Stimulated activated naive B cell treated with anti-CD40 and anti-IgM and Interleukin-4, amounts not matched to agents 10 μg/mL and 1 μg/mL and 100 μg/mL, for 72 hours (primary cell): Measurements from ENCODE around the gene GAA.
A peak's percentile ranks its signal among the peaks of the same experiment; 100 is the strongest.

Experiments
- ATAC-seq, 2 donors: fragments of 150-1000 bp; cut with Tn5 transposase; replicated peaks; 2 replicates each; pipeline ENCODE4 v1.10.0; 2021; ENCODE audit warnings: moderate library complexity in 1 of 2
- DNase-seq: peaks from one replicate; pipeline ENCODE4 v3.0.0; 2021
- H3K27ac Mint-ChIP-seq: one replicate; pipeline ENCODE4 v1.8.0; 2022; ENCODE audit warnings: mild to moderate bottlenecking, mixed read lengths
- H3K27me3 Mint-ChIP-seq, 2 donors: one replicate each; pipeline ENCODE4 v1.8.0; 2022; ENCODE audit warnings: mixed read lengths in 2 of 2
- H3K36me3 Mint-ChIP-seq, 2 donors: one replicate each; pipeline ENCODE4 v1.8.0; 2022; ENCODE audit warnings: mixed read lengths in 2 of 2, mild to moderate bottlenecking in 1 of 2
- H3K4me1 Mint-ChIP-seq, 2 donors: one replicate each; pipeline ENCODE4 v1.8.0; 2022; ENCODE audit warnings: mixed read lengths in 2 of 2, mild to moderate bottlenecking in 1 of 2
- H3K4me3 Mint-ChIP-seq, 2 donors: one replicate each; pipeline ENCODE4 v1.8.0; 2022; ENCODE audit warnings: mild to moderate bottlenecking in 2 of 2, mixed read lengths in 2 of 2, moderate library complexity in 1 of 2
- H3K9me3 Mint-ChIP-seq, 2 donors: one replicate each; pipeline ENCODE4 v1.8.0; 2022; ENCODE audit warnings: mixed read lengths in 2 of 2, mild to moderate bottlenecking in 1 of 2

The GAA gene

GRCh38 chr17:80101011-80101945 is at the start of gene GAA:
GAA (plus strand) TSS chr17:80101581; CDS start chr17:80104587, 3,006 bp downstream.
- H3K27me3 Mint-ChIP-seq = peaks cover 6 to 8% of the 10 kb centered on the region in 2 donors
- peak within 1 kb of the TSS; percentile 94 for H3K27ac Mint-ChIP-seq
- DNase-seq (peak; percentile 84), ATAC-seq (peak; percentile 87 to 89)
- peaks cover 22 to 36% of the 10 kb centered on the region in 2 donors for H3K4me1 Mint-ChIP-seq
- peak within 1 kb of the TSS; percentile 96 to 98 for H3K4me3 Mint-ChIP-seq
- peaks cover 8% of the 10 kb centered on the region in 2 donors for H3K36me3 Mint-ChIP-seq
- no peaks in the 10 kb centered on the region for H3K9me3 Mint-ChIP-seq

- DNase-seq (no peak), ATAC-seq (no peak)
- H3K4me3 Mint-ChIP-seq = no peak overlapping the region
- H3K4me1 Mint-ChIP-seq = no peaks in the 10 kb centered on the region
- no peaks in the 10 kb centered on the region for H3K36me3 Mint-ChIP-seq
- H3K9me3 Mint-ChIP-seq = no peaks in the 10 kb centered on the region
- peaks cover 5 to 11% of the 10 kb centered on the region in 2 donors for H3K27me3 Mint-ChIP-seq
- H3K27ac Mint-ChIP-seq = no peak overlapping the region
Measured at GRCh38 chr17:80051681-80052080, 49.7 kb upstream of the GAA start.

GRCh38 chr17:80053102-80053501 is 48.3 kb upstream of the GAA start:
- DNase-seq = no peak
- H3K4me1 Mint-ChIP-seq = no peaks in the 10 kb centered on the region

GRCh38 chr17:80055597-80055996 is 45.8 kb upstream of the GAA start:
- Mint-ChIP-seq H3K9me3 (no peaks in the 10 kb centered on the region), H3K27me3 (peaks cover 0 to 4% of the 10 kb centered on the region in 2 donors), H3K36me3 (no peaks in the 10 kb centered on the region), H3K4me1 (no peaks in the 10 kb centered on the region), H3K4me3 (no peak overlapping the region), H3K27ac (no peak overlapping the region)
- DNase-seq (no peak), ATAC-seq (no peak)

More at GRCh38 chr17:80053102-80053501, 48.3 kb upstream of the GAA start:
- Mint-ChIP-seq H3K27me3 (peaks cover 5 to 11% of the 10 kb centered on the region in 2 donors), H3K27ac (no peak overlapping the region), H3K9me3 (no peaks in the 10 kb centered on the region), H3K36me3 (no peaks in the 10 kb centered on the region), H3K4me3 (no peak overlapping the region)
- no peak for ATAC-seq

- ATAC-seq (no peak), DNase-seq (no peak)
- Mint-ChIP-seq H3K4me1 (no peaks in the 10 kb centered on the region), H3K27me3 (no peaks in the 10 kb centered on the region), H3K27ac (no peak overlapping the region), H3K4me3 (no peak overlapping the region), H3K9me3 (no peaks in the 10 kb centered on the region), H3K36me3 (no peaks in the 10 kb centered on the region)
Measured at GRCh38 chr17:80058311-80058955, 42.9 kb upstream of the GAA start.

GRCh38 chr17:80060644-80061043 is 40.7 kb upstream of the GAA start:
- Mint-ChIP-seq H3K36me3 (no peaks in the 10 kb centered on the region), H3K9me3 (no peaks in the 10 kb centered on the region), H3K27ac (no peak overlapping the region), H3K27me3 (peaks cover 4 to 7% of the 10 kb centered on the region in 2 donors), H3K4me1 (peaks cover 0 to 4% of the 10 kb centered on the region in 2 donors), H3K4me3 (no peak overlapping the region)
- ATAC-seq = no peak
- DNase-seq = no peak

- H3K27ac Mint-ChIP-seq = no peak overlapping the region
- DNase-seq = no peak
Measured at GRCh38 chr17:80061421-80061820, 40.0 kb upstream of the GAA start.

GRCh38 chr17:80063830-80064585 is 37.4 kb upstream of the GAA start:
- Mint-ChIP-seq H3K27me3 (peaks cover 8 to 9% of the 10 kb centered on the region in 2 donors), H3K9me3 (no peaks in the 10 kb centered on the region), H3K36me3 (no peaks in the 10 kb centered on the region), H3K27ac (no peak overlapping the region), H3K4me3 (no peak overlapping the region), H3K4me1 (peaks cover 0 to 4% of the 10 kb centered on the region in 2 donors)
- DNase-seq = no peak
- ATAC-seq = no peak

More at GRCh38 chr17:80061421-80061820, 40.0 kb upstream of the GAA start:
- Mint-ChIP-seq H3K9me3 (no peaks in the 10 kb centered on the region), H3K4me1 (peaks cover 0 to 4% of the 10 kb centered on the region in 2 donors), H3K36me3 (no peaks in the 10 kb centered on the region), H3K27me3 (peaks cover 7 to 8% of the 10 kb centered on the region in 2 donors), H3K4me3 (no peak overlapping the region)
- no peak for ATAC-seq

- no peak overlapping the region for H3K27ac Mint-ChIP-seq
Measured at GRCh38 chr17:80064696-80065095, 36.7 kb upstream of the GAA start.

GRCh38 chr17:80065478-80066170 is 35.8 kb upstream of the GAA start:
- H3K27ac Mint-ChIP-seq = no peak overlapping the region
- no peaks in the 10 kb centered on the region for H3K36me3 Mint-ChIP-seq
- peaks cover 8 to 18% of the 10 kb centered on the region in 2 donors for H3K27me3 Mint-ChIP-seq

More at GRCh38 chr17:80064696-80065095, 36.7 kb upstream of the GAA start:
- Mint-ChIP-seq H3K4me3 (no peak overlapping the region), H3K4me1 (peaks cover 0 to 4% of the 10 kb centered on the region in 2 donors), H3K36me3 (no peaks in the 10 kb centered on the region), H3K9me3 (no peaks in the 10 kb centered on the region), H3K27me3 (peaks cover 8 to 16% of the 10 kb centered on the region in 2 donors)
- no peak for ATAC-seq
- no peak for DNase-seq

GRCh38 chr17:80067393-80067986 is 33.9 kb upstream of the GAA start:
- peaks cover 8 to 18% of the 10 kb centered on the region in 2 donors for H3K27me3 Mint-ChIP-seq
- no peaks in the 10 kb centered on the region for H3K9me3 Mint-ChIP-seq
- H3K4me1 Mint-ChIP-seq = peaks cover 0 to 4% of the 10 kb centered on the region in 2 donors
- H3K27ac Mint-ChIP-seq = no peak overlapping the region
- H3K4me3 Mint-ChIP-seq = no peak overlapping the region
- DNase-seq (no peak), ATAC-seq (no peak)
- no peaks in the 10 kb centered on the region for H3K36me3 Mint-ChIP-seq

More at GRCh38 chr17:80065478-80066170, 35.8 kb upstream of the GAA start:
- DNase-seq = no peak
- Mint-ChIP-seq H3K4me1 (peaks cover 0 to 4% of the 10 kb centered on the region in 2 donors), H3K9me3 (no peaks in the 10 kb centered on the region), H3K4me3 (no peak overlapping the region)
- ATAC-seq = no peak

- Mint-ChIP-seq H3K4me1 (peaks cover 0 to 4% of the 10 kb centered on the region in 2 donors), H3K36me3 (no peaks in the 10 kb centered on the region), H3K27ac (no peak overlapping the region), H3K27me3 (peaks cover 8 to 19% of the 10 kb centered on the region in 2 donors), H3K9me3 (no peaks in the 10 kb centered on the region), H3K4me3 (no peak overlapping the region)
- ATAC-seq (no peak), DNase-seq (no peak)
Measured at GRCh38 chr17:80068301-80069222, 32.8 kb upstream of the GAA start.
